Fibroblast of lung (primary cell): ENCODE data around the gene FMNL1. TPM values are rescaled to one million over a fixed set of nuclear protein-coding genes. Genes with fewer than 3 reads are reported as not detected.

ENCODE experiments used
- DNase-seq, 2 donors: peaks; one replicate each; pipeline versions ENCODE4 v3.0.0 to v3.0.0-alpha.2; 2010; ENCODE audit warnings: low read depth in 2 of 2
- H2AFZ ChIP-seq: 2 replicates; pipeline ENCODE4 v1.5.1; 2012; ENCODE audit warnings: low read length, control low read depth, inconsistent platforms
- H3K27ac ChIP-seq: 2 replicates; pipeline ENCODE4 v1.5.1; 2011; ENCODE audit warnings: low read length, control low read depth; ENCODE audit not compliant: insufficient read depth
- H3K27me3 ChIP-seq: 2 replicates; pipeline ENCODE4 v1.5.1; 2011; ENCODE audit warnings: mild to moderate bottlenecking, low read length; ENCODE audit not compliant: control insufficient read depth, insufficient read depth
- H3K36me3 ChIP-seq: 2 replicates; pipeline ENCODE4 v1.5.1; 2011; ENCODE audit warnings: low read length; ENCODE audit not compliant: control insufficient read depth, insufficient read depth
- H3K4me1 ChIP-seq: 2 replicates; pipeline ENCODE4 v1.5.1; 2011; ENCODE audit warnings: low read length; ENCODE audit not compliant: control insufficient read depth, insufficient read depth; ENCODE audit errors: extremely low read depth
- H3K4me2 ChIP-seq: 2 replicates; pipeline ENCODE4 v1.5.1; 2011; ENCODE audit warnings: low read length, control low read depth; ENCODE audit not compliant: insufficient read depth; ENCODE audit errors: extremely low read depth
- H3K4me3 ChIP-seq, 4 experiments: fragments of 200-600 bp in 1 of 4; sonication (generic) in 1 of 4; replicated peaks in 1 of 4; 2 replicates each; pipeline ENCODE4 v1.5.1; 2011 to 2016; ENCODE audit warnings: low read length in 4 of 4, low read depth in 3 of 4, mild to moderate bottlenecking in 3 of 4, control low read depth in 2 of 4, inconsistent platforms in 1 of 4, mixed read lengths in 1 of 4; ENCODE audit not compliant: insufficient read depth in 1 of 4; ENCODE audit errors: control extremely low read depth in 1 of 4
- H3K79me2 ChIP-seq: 2 replicates; pipeline ENCODE4 v1.5.1; 2012; ENCODE audit warnings: mild to moderate bottlenecking, low read length, inconsistent platforms; ENCODE audit not compliant: control insufficient read depth, insufficient read depth
- H3K9ac ChIP-seq: 2 replicates; pipeline ENCODE4 v1.5.1; 2011; ENCODE audit warnings: mild to moderate bottlenecking, low read length, control low read depth; ENCODE audit not compliant: insufficient read depth
- H3K9me3 ChIP-seq: 2 replicates; pipeline ENCODE4 v1.5.1; 2012; ENCODE audit warnings: low read depth, low read length; ENCODE audit not compliant: control insufficient read depth, insufficient read depth
- H4K20me1 ChIP-seq: 2 replicates; pipeline ENCODE4 v1.5.1; 2011; ENCODE audit warnings: low read length; ENCODE audit not compliant: control insufficient read depth, insufficient read depth; ENCODE audit errors: extremely low read depth
- CTCF ChIP-seq, 2 donors: IDR thresholded peaks in 1 of 2; conservative IDR thresholded peaks in 1 of 2; 1 replicate in 1 of 2; 2 replicates in 1 of 2; pipeline ENCODE4 v1.5.1; 2011 to 2012; ENCODE audit warnings: low read length in 2 of 2, control low read depth in 1 of 2, inconsistent platforms in 1 of 2, low read depth in 1 of 2, mild to moderate bottlenecking in 1 of 2
- EZH2 ChIP-seq: IDR thresholded peaks from 2 replicates; pipeline ENCODE4 v1.5.1; 2012; ENCODE audit warnings: low read length, control low read depth, mild to moderate bottlenecking; ENCODE audit errors: missing control alignments
- polyA minus RNA-seq: library from RNA; depleted of rRNA, polyadenylated mRNA; stranded (reverse); fragments of >200 nt; gene quantifications from 2 replicates; pipeline ENCODE4 v1.2.3, GENCODE V29; 2011; ENCODE audit warnings: low replicate concordance
- polyA plus RNA-seq, 2 donors: library from polyadenylated mRNA; depleted of rRNA in 1 of 2; stranded (reverse) in 1 of 2; unstranded in 1 of 2; fragments of >200 nt; gene quantifications; 2 replicates each; pipeline ENCODE4 v1.2.1, GENCODE V29; 2011 to 2012; ENCODE audit warnings: missing spikeins in 1 of 2
- total RNA-seq: library from RNA; depleted of rRNA; stranded (reverse); fragments of >200 nt; gene quantifications from 2 replicates; pipeline ENCODE4 v1.2.1, GENCODE V29; 2014

Gene FMNL1
- total RNA-seq (2.8 and 3.1 TPM in 2 replicates), polyA plus RNA-seq (1.1 and 1.9 TPM in 2 replicates), polyA minus RNA-seq (11.4 and 13.4 TPM in 2 replicates)
- polyA plus RNA-seq (2012), result 2.6 and 6.2 TPM in 2 replicates

DNA sequence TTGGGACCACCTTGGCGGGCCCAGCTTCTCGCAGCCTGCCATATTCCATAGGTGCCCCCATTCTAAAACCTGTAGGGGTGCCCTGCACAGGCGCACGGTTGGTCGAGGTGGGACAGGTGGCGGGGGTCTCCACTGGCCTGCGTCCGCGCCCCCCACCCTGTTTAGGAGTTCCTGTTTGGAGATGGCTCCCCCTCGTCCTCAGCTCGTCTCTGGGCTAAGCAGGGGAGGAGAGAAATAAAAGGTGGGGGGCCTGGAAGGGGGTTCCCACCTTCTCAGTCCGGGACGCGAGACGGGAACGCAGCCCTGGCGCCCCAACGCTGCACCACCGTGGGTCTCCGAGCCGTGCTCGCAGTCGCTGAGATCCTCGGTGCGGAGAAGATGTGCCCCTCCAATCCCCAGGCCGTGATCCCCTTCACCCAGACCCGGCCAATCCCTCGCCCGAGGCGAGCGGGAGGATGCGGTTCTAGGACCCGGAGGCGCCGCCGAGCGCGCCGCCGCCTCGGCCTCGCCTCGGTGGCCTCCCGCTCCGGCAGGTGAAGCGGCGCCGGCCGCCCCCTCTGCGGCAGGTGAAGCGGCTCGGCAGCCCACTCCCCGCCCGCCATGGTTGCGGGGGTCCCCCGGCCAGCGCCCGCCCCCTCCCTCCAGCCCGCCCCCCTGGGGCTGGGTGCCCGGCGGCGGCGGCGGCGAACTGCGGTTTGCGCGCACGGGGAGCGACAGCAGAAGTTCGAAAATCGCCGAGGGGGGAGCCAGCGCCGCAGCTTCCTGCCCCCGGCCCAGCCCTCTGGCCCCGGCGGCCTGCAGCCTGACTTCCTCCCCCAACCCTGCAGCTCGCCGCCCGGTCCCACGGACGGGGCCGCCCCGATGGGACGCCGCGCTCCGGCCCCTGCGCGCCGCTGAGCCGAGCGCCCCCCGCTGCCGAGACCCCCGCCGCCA, at the start of gene FMNL1:
Gene FMNL1 (plus strand): TSS at position 805 of the 933 bp plus-strand sequence. CDS start 240 bp downstream, outside the sequence.
- H3K27ac ChIP-seq, result no peak within 1 kb of the TSS
- peak within 1 kb of the TSS in 3 of 4 experiments; percentile 17 to 55 (median 49) for H3K4me3 ChIP-seq
- no peak within 1 kb of the TSS for H2AFZ ChIP-seq
- TF ChIP-seq CTCF (conservative IDR thresholded peaks at IDR 0.05 in 1 of 2, IDR thresholded peaks at IDR 0.05 in 1 of 2; ENCODE audit: low read depth in 1 of 2, low read length in 2 of 2) (no peak), EZH2 (peak; percentile 93)
- H3K36me3 ChIP-seq, result no peaks in the 10 kb centered on the region
- H3K9me3 ChIP-seq, result no peaks in the 10 kb centered on the region
- peaks cover 22% of the 10 kb centered on the region for H3K27me3 ChIP-seq
- DNase-seq, result no peak
- no peaks in the 10 kb centered on the region for H3K79me2 ChIP-seq
- H3K4me2 ChIP-seq, result peak within 1 kb of the TSS; percentile 25
- H3K4me1 ChIP-seq, result no peaks in the 10 kb centered on the region
- H3K9ac ChIP-seq, result no peak within 1 kb of the TSS
- no peaks in the 10 kb centered on the region for H4K20me1 ChIP-seq

- Histone ChIP-seq H3K4me3 (peak overlapping the region in 2 of 4 experiments; percentile 10 to 57), H2AFZ (peak overlapping the region; percentile 41), H3K79me2 (no peaks in the 10 kb centered on the region), H3K9ac (peak overlapping the region; percentile 46), H3K4me2 (peak overlapping the region; percentile 58), H3K27ac (peak overlapping the region; percentile 87), H3K4me1 (peaks cover 22% of the 10 kb centered on the region), H3K36me3 (peaks cover 2% of the 10 kb centered on the region), H3K27me3 (no peaks in the 10 kb centered on the region), H3K9me3 (no peaks in the 10 kb centered on the region), H4K20me1 (no peaks in the 10 kb centered on the region)
- no peak for TF ChIP-seq CTCF (conservative IDR thresholded peaks at IDR 0.05 in 1 of 2, IDR thresholded peaks at IDR 0.05 in 1 of 2; ENCODE audit: low read depth in 1 of 2, low read length in 2 of 2)
- no peak for TF ChIP-seq EZH2
- DNase-seq, result no peak
Observed at GRCh38 chr17:45172232-45172540, 49.5 kb upstream of the FMNL1 start.

- no peak overlapping the region for H3K9ac ChIP-seq
- no peaks in the 10 kb centered on the region for H3K9me3 ChIP-seq
- peak; percentile 73 to 85 for DNase-seq
- TF ChIP-seq CTCF (conservative IDR thresholded peaks at IDR 0.05 in 1 of 2, IDR thresholded peaks at IDR 0.05 in 1 of 2; ENCODE audit: low read depth in 1 of 2, low read length in 2 of 2) (no peak), EZH2 (no peak)
- H3K4me3 ChIP-seq, result peak overlapping the region in 1 of 4 experiments; percentile 57
- H3K79me2 ChIP-seq, result no peaks in the 10 kb centered on the region
- peak overlapping the region; percentile 58 for H3K4me2 ChIP-seq
- peaks cover 2% of the 10 kb centered on the region for H3K36me3 ChIP-seq
- H3K27me3 ChIP-seq, result no peaks in the 10 kb centered on the region
- H4K20me1 ChIP-seq, result no peaks in the 10 kb centered on the region
- H3K4me1 ChIP-seq, result peaks cover 22% of the 10 kb centered on the region
- H2AFZ ChIP-seq, result peak overlapping the region; percentile 46
- peak overlapping the region; percentile 87 for H3K27ac ChIP-seq
Observed at GRCh38 chr17:45172541-45173286, 49.0 kb upstream of the FMNL1 start.
